ENCODE measurements around the gene IGFBP6. TPM values are rescaled to one million over a fixed set of nuclear protein-coding genes. Genes with fewer than 3 reads are reported as not detected.
A peak's percentile ranks its signal among the peaks of the same experiment; 100 is the strongest.

Gene IGFBP6
- total and polyA plus RNA-seq, 8 donors, result 2.2 to 32.8 (median 14.6) TPM

DNA sequence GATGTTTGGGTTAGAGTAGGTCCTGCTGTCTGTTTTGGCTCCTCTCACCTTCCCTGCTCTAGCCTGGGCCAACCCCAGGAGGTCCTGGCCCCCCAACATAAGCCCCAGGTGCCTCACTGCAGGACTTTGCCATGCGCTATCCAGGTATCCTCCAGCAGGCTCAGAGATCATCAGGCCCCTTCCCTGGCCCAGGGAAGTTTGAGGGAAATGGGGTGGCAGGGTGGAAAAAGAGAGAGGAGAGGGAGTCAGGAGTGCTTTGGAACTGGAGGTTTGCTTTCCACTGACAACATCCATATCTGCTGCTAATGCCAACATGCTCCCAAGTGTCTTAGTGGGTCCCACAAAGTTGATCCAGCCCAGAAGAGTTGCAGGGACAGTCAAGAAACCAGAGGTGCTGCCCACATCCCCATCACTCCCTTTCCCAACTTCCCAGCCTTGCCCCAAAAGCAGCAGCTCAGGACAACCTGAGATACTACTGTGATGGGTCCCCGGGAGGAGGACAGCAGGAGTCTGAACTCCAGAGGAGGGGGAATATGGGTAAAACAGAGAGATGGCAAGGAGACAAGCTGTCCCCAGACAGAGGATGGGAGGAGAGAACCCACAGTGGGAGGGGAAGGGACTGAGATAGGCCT is 46.9 kb upstream of the IGFBP6 start:
- TF ChIP-seq, protein P1, sequence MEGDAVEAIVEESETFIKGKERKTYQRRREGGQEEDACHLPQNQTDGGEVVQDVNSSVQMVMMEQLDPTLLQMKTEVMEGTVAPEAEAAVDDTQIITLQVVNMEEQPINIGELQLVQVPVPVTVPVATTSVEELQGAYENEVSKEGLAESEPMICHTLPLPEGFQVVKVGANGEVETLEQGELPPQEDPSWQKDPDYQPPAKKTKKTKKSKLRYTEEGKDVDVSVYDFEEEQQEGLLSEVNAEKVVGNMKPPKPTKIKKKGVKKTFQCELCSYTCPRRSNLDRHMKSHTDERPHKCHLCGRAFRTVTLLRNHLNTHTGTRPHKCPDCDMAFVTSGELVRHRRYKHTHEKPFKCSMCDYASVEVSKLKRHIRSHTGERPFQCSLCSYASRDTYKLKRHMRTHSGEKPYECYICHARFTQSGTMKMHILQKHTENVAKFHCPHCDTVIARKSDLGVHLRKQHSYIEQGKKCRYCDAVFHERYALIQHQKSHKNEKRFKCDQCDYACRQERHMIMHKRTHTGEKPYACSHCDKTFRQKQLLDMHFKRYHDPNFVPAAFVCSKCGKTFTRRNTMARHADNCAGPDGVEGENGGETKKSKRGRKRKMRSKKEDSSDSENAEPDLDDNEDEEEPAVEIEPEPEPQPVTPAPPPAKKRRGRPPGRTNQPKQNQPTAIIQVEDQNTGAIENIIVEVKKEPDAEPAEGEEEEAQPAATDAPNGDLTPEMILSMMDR (IDR thresholded peaks at IDR 0.05), result no peak
- DNase-seq (peak in 1 of 6 donors; percentile 28), FAIRE-seq (no peak), ATAC-seq (no peak)
- Histone ChIP-seq H3K4me3 (peak overlapping the region; percentile 13 to 59 (median 28)), H3K27me3 (no peaks in the 10 kb centered on the region), H3K36me3 (no peaks in the 10 kb centered on the region), H3K27ac (peak overlapping the region; percentile 95 to 99 (median 98)), H3K4me1 (peaks cover 45 to 57% (median 54%) of the 10 kb centered on the region in 3 donors), H3K9me3 (no peaks in the 10 kb centered on the region)
- intact Hi-C loops (cut with DNase I), result no loop called here
- WGBS, 2 donors, result 55 to 72% methylated on average over 2 of the region's 2 CpGs

DNA sequence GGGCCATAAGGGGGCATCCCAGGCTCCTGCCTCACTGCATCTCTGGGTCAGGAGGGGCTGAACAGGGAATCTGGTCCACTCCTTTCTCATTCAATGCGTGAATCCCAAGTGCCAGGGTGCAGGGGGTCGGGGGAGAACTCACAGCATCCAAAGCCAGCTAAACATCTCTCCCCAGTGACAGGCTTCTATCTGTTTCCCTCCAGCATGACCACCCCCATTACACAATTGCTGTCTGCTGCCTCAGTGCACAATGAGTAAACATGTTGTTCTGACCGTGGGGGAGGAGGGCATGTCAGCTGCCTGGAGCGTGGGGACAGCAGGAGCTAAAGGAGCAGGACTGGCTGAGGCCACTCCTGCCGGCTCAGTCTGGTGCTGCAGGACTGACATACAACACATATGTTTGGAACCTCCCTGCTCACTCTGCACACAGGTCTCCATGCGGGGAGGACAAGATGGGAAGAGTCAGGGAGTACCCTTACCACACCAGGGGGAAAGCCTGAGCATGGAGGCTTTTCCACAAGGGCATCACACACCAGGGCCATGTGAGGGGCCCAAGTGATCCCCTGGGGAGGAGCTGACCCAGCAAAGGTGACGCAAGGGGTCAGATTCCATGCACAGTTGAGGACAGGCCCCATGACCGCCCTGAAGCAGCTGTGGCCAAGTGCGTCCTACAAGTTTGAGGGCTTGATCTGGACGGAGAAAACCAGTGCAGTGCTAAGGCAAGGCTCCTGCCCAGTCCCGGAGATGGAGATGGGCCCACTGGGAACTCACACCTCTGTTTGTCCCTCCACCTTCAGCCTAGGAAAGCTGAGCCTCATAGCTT is 46.2 kb upstream of the IGFBP6 start:
- intact Hi-C loops (cut with DNase I), result no loop called here
- TF ChIP-seq, protein P1 (IDR thresholded peaks at IDR 0.05), result peak in 1 of 4 donors; percentile 16
- no peak for ATAC-seq
- WGBS, 2 donors, result 17 to 18% methylated on average over 11 of the region's 11 CpGs
- no peaks in the 10 kb centered on the region for H3K27me3 ChIP-seq
- FAIRE-seq, result no peak
- peaks cover 40 to 54% (median 48%) of the 10 kb centered on the region in 3 donors for H3K4me1 ChIP-seq
- no peaks in the 10 kb centered on the region for H3K36me3 ChIP-seq
- peak in 5 of 6 donors; percentile 56 to 72 (median 61) for DNase-seq
- peak overlapping the region in 3 of 4 donors; percentile 17 to 59 (median 40) for H3K4me3 ChIP-seq
- H3K9me3 ChIP-seq, result no peaks in the 10 kb centered on the region
- peak overlapping the region; percentile 35 to 99 (median 98) for H3K27ac ChIP-seq

DNA sequence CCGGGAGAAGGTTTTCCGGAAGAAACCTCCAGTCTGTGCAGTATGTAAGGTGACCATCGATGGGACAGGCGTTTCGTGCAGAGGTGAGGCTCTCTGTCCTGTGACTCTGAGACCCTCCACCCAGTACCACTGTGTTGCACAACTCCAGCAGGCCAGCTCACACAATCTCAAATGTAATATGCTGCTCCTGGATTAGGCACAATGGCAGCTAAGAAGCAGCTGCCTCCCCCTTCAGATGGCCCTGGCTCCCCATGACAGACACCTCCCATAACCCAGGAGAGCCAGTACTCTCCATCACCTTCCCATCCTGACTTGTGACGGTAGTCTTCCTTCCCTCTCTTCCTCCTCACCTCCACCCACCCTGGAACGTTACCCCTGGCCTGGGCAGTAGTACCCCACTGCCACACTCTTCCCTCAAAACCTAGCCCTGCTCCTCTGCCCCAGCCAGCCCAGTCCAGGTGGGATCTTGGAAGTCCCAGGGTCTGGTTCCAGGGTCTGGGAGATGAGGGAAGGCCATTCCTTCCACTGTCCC is 45.5 kb upstream of the IGFBP6 start:
- no peaks in the 10 kb centered on the region for H3K36me3 ChIP-seq
- DNase-seq (peak in 4 of 6 donors; percentile 38 to 49 (median 42)), FAIRE-seq (no peak), ATAC-seq (no peak)
- peak overlapping the region; percentile 35 to 99 (median 98) for H3K27ac ChIP-seq
- H3K4me3 ChIP-seq, result peak overlapping the region in 3 of 4 donors; percentile 6 to 59 (median 40)
- peaks cover 40 to 54% (median 48%) of the 10 kb centered on the region in 3 donors for H3K4me1 ChIP-seq
- H3K27me3 ChIP-seq, result no peaks in the 10 kb centered on the region
- 11 to 17% methylated on average over 7 of the region's 7 CpGs for WGBS, 2 donors
- TF ChIP-seq, protein P1 (IDR thresholded peaks at IDR 0.05), result no peak
- no peaks in the 10 kb centered on the region for H3K9me3 ChIP-seq
- intact Hi-C loops (cut with DNase I), result no loop called here

DNA sequence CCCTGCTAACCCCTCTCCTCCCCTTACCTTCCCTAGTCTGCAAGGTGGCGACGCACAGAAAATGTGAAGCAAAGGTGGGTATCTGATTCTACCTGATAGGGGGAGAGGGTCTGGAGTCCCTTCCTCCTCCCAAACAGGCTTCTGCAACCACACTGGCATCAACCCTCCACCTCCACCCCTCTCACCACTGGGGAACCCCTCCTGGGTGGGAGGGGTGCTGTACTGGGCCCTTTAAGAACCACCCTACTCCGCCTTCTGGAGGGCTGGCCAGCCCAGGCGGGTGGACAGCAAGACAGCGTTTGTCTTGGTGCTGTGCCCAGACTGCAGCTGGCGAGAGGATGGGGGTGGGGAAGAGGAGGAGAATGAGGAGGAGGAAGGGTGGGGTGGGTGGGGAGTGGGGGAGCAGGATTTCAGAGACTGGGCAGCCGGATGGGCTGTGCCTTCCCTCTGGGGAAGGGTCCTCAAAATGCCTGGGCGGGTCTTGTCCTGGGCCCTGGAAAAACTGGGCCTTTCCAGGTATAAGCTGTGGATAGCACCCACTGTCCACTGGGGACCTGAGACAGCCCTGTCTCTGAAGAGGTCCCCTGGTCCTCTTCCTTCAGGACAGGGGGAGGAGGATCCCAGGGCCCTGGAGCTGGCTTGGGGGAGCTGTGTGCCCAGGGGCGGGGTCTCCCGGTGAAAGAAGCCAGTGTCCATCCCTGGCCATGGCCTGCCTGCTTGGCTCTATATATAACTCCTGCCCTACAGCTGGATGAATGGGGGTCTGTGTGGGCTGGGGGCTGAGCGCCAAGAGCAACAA is 44.8 kb upstream of the IGFBP6 start:
- no peaks in the 10 kb centered on the region for H3K9me3 ChIP-seq
- DNase-seq, result peak; percentile 89 to 96 (median 94)
- 17 to 18% methylated on average over 11 of the region's 11 CpGs for WGBS, 2 donors
- ATAC-seq, result peak; percentile 39 to 48 (median 45)
- no peaks in the 10 kb centered on the region for H3K27me3 ChIP-seq
- intact Hi-C loops (cut with DNase I), result no loop called here
- H3K4me3 ChIP-seq, result peak overlapping the region in 3 of 4 donors; percentile 6 to 59 (median 40)
- no peaks in the 10 kb centered on the region for H3K36me3 ChIP-seq
- H3K27ac ChIP-seq, result peak overlapping the region; percentile 82 to 99 (median 98)
- no peak for FAIRE-seq
- TF ChIP-seq, protein P1 (IDR thresholded peaks at IDR 0.05), result no peak
- H3K4me1 ChIP-seq, result peaks cover 40 to 53% (median 48%) of the 10 kb centered on the region in 3 donors

Measured in pancreas (tissue), 10 donors.